HT-29 (cell line): ENCODE measurements around the gene POU5F1. TPM values are rescaled to one million over a fixed set of nuclear protein-coding genes. Genes with fewer than 3 reads are reported as not detected.

Source experiments
- DNase-seq: peaks from one replicate; pipeline ENCODE4 v3.0.0-alpha.2; 2015; ENCODE audit warnings: low spot score
- total RNA-seq: library from RNA; depleted of rRNA; stranded (reverse); fragments of >200 nt; shearing (Covaris generic); gene quantifications from 2 replicates; pipeline ENCODE4 v1.2.3, GENCODE V29; 2014

The POU5F1 gene
- total RNA-seq, 1 experiment from 2014 or later = 2.6 TPM

- peak; percentile 41 for DNase-seq
Measured at GRCh38 chr6:31144296-31144969, 26.0 kb downstream of the POU5F1 start.

DNA sequence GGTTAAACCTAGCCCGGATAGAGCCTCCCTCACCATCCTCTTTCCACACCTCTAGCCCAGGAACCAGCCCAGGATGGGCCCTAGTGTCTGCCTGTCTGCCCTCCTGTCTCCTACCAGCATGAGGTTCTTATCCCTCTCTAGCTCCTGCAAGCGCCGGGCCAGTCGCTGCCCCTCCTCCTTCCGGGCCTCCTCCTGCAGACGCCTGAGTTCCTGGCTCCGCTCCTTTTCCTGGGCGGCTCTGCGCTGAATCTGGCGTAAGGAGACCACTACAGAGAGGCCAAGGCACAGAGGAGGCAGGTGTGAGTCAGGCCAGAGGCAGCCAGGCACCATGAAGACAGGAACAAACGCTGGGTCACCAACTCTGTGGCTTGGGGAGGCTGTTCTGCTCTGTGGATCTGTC is 27.3 kb downstream of the POU5F1 start:
- no peak for DNase-seq

GRCh38 chr6:31142361-31142761 is 28.1 kb downstream of the POU5F1 start:
- no peak for DNase-seq

GRCh38 chr6:31140643-31141042 is 29.8 kb downstream of the POU5F1 start:
- no peak for DNase-seq

GRCh38 chr6:31139599-31139998 is 30.9 kb downstream of the POU5F1 start:
- DNase-seq = peak; percentile 15

DNA sequence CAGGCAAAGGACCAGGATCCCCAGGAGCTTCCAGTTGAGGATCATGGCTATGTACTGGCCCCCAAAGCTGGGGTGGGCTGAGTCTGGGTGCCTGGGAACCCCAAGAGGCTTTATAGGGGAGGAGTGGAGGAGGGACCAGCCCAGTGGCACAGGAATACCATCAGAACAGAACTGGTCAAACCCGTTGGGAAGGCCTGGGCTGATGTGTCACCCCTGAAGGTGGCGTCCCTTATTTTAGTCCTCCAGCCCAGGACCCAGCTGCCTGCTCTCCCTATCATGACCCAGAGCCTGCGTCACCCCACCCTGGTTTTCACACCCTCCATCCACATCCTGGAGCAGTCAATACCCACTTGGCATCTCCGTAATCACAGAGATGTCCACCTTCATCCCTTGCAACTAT is 31.5 kb downstream of the POU5F1 start, which contains the start of gene PSORS1C2:
Gene PSORS1C2 (minus strand): TSS at position 85 of the 400 bp plus-strand sequence. CDS start 40 bp downstream, at position 45.
- peak; percentile 39 for DNase-seq

DNA sequence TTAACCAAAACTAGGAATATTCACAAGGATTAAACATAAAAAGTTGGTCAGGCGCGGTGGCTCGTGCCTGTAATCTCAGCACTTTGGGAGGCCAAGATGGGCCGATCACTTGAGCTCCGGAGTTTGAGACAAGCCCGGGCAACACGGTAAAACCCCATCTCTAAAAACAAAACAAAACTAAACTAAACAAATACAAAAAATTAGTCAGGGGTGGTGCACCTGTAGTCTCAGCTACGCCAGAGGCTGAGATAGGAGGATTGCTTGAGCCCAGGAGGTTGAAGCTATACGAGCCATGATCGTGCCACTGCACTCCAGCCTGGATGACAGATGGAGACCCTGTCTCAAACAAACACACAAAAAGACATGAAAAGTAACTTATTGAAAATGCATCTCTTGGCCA is 34.8 kb downstream of the POU5F1 start:
- DNase-seq = no peak

DNA sequence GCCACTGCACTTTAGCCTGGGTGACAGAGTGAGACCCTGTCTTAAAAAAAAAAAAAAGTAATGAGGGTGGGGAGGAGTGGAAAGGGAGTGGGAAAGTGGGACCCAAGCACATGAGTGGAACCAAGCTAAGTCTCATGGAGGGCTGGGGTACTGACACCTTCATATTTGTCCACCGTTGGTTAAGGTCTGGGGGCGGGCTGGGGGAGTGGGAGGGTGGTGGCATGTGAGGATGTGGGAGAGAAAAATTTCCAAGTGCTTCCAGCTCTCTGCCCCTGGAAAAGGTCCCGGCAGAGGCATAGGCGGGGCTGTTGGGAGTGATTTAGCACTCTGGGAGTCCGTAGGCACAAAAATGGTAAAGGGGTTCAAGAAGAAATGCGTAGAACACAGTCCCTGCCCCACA is 37.7 kb downstream of the POU5F1 start:
- no peak for DNase-seq

GRCh38 chr6:31131595-31131994 is 38.9 kb downstream of the POU5F1 start:
- DNase-seq = no peak

GRCh38 chr6:31130751-31131150 is 39.7 kb downstream of the POU5F1 start:
- DNase-seq = no peak

DNA sequence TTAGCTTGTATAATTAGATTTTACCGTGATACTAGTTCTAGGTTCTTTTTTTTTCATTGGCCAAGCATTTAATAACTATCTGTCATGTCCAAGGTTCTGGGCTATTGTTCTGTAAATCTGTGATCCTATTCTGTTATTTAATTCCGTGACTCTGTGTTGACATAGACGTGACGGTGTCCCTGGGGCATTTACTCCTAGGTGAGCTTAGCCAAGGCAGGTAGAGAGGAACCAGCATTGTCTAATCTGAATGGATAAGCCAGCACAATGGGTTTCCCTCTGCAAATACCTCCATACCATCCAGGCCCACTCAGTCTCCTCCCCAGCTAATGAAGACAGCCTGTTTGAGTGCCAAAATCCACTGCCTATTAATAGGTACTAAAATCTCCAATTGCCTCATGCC is 41.4 kb downstream of the POU5F1 start:
- DNase-seq = no peak

DNA sequence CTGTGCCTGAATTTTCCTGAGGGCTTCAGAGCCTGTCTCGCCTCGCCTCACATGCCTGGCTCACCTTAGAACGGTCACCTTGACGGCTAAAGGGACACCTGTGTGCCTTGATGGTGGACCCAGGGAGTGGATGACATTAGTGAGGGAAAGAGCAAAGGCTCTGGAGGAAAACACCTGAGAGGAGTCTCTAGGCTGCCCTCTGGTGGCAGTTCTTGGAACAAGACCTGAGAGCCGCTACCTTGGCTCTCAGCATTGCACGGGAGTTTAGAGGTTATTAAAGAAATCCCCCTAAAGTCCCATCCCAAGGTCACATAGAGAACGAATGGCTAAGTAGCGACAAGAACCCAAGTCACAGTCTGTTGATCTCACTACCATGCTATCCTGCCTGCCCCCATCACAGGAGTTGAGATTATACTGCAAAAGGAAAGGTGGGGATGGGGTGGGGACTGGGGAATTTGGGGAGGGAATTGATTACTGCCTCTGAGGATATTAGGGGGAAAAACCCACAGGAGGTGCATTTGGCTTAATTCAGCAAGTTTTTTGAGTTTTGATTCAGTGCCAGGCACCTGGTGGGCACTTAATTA is 42.3 kb downstream of the POU5F1 start:
- DNase-seq = peak; percentile 86

DNA sequence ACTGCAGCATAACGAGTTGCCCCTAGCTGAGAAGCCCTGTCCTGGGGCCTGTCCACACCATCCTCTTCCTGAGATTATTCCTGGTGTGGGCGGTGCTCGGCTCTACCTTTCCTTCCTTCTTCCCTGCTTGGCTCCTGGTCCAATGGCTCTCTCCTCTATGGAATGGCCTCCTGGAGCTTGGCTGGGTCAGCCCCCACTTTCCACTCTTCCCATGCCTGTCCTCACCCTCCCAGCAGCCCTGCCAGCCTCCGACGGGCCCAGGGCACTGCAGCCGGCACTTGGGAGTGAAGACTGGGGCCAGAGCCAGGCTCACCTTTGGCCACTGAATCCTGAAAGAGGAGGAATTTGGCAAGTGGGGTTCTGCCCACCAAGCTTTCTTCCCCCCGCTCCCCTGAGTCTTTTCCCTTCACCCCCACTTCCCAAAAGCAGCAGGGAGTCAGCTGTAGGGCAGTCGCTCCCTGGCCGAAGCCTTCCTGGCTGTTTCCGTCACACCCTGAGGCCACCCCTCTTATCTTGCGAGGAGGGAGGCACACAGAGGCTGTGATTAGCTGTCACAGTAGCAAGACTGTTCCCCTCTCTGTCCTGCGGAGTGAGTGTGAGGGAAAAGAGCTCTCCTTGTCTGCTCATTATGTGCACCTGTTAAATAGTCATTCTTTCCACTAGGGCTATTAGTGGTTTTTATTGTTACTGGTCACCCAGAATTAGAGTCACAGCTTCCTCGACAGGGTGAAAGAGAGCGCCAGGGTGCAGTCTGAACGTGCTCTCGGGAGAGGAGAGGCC is 43.9 kb downstream of the POU5F1 start:
- no peak for DNase-seq

GRCh38 chr6:31125586-31126363 is 44.7 kb downstream of the POU5F1 start:
- no peak for DNase-seq

- peak; percentile 50 for DNase-seq
Measured at GRCh38 chr6:31125162-31125561, 45.3 kb downstream of the POU5F1 start.

DNA sequence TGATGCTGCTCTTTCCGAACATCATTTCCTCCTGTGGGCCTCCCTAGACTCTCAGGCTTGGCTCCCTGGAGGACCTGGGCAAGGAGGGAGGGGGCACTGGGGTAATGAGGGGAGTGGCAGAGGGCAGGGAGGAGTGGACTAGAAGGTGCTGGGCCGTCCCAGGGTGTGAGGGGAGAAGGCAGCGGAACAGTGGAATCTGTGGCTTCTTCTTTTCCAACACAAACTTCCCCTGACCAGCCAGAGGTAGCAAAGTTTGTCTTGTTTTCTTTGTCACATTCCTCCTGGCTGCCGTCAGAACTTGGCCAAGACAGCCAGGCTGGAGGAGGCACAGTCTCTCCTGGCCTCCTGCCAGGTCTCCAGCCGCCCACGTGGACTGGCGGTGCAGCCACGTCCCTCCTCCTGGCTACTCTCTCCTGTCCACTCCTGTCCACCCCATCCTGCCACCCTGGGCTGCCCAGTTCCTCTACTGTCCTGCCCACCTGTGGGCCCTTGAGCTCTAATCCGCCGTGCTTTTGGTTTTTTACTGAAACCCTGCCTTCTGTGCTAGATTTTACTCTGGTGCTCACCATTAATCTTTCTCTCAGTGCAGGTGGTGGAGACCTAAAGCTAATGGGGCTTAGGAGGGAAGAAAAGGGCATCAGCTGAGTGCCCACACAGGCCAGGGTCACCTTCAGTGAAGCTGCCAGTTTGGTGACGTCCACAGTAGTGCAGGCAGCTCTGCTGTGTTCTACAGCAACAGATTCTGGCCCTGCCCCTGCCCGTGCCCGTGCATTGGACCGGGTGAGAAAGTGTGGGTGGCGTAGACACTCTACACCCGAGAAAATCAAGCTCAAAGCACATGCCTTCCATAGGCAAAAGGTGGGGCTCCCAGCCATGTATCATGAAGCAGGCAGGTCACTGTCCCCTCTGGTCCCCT is 47.4 kb downstream of the POU5F1 start:
- DNase-seq = peak; percentile 88

DNA sequence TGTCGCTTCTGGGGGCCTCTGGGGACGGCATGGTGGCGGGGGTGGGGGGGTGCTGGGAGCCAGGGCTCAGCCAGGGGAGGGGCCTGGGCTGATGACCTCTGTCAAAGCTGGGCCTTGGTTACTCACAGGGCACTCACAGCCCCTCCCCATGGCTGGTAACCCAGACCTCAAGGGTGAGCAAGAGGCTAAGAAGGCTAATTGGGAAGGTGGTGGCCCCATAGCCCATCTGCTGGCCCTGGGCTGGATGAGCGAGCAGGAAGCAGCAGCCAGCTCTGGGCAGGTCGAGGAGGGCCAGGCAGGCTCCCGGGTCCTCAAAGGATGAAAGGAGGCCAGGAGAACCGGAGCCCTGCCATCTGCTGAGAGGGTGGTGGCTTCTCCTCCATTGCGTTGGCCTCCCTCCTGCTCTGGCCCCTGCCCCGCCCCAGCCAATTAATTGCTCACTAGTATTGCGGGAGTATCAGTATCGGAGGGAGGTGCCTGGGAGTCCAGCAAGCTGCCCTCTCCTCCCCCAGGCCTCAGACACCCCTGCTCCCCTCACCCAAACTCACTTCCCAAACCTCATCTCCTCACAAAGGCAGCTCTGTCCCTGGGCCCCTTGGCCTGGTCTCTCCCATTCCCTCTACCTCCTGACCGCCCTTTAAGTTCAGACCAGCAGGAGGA is 49.2 kb downstream of the POU5F1 start:
- no peak for DNase-seq

DNA sequence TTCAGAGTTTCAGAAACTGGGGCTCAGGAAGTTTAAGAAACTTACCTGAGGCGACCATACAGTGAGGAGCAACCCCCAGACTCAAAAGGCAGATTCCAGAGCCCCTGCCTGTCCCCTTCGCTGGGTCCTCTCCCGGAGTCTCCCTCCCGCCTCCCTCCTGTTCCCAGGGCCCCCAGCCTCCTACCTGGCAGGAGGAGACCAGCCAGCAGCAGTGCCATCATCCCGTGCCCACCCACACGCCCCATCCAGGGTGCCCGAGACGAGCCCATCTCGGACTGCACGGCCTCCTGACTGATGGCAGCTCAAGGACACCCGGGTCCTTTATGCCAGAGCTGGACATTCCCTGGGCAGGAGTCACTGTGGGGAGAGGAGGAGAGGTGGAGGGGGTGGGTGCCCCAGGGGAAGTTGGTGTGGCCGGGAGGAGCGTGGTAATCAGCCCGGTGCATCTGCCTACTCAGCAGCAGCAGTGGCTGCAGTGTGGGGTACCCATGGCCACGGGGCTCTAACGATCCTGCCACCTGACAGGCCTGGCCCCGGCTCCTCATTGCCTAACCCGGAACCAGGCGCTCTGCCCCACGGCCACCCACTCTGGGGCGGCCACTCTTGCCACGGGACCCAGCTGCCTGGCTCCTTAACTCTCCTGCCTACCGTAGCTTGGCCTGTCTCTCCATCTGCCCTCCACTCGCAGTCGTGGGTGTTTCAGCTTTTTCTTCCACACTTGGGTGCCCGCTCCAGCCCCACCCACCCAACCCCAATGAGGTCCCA is 50.1 kb downstream of the POU5F1 start, which contains the start of gene CDSN:
Gene CDSN (minus strand): TSS at position 296 of the 765 bp plus-strand sequence. CDS start 27 bp downstream, at position 269.
- DNase-seq = no peak

DNA sequence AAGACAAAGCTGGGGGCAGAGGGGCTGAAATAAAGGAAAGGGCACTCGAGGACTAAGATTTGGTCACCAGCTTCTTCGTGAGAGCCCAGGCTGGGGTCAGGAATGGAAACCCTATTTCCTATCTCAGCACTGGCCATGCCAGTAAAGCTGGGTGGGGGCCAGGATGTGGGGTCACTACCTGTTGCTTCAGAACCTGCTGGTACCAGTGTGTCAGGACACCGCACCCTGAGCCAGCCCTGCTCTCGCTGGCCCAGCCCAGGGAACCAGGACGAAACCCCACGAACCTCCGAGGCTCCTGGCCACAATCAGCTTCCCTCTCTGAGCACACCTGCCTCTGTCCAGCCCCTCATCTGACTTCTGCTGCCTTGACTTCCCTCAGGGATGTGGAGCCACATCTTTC is 52.3 kb downstream of the POU5F1 start:
- no peak for DNase-seq
